HK-2 (cell line): ENCODE results near the gene SLAMF6.
"Not testable (repeated sequence)": the region's sequence is repeated elsewhere in the genome, so short reads cannot be mapped to it uniquely, and the experiment has no call there.

Experiments used
- DNase-seq: peaks from one replicate; pipeline ENCODE4 v3.0.0-alpha.2; 2018; ENCODE audit not compliant: unreplicated experiment

Gene SLAMF6

GRCh38 chr1:160542303-160542945, 19.4 kb upstream of the SLAMF6 start:
- DNase-seq, result no peak

GRCh38 chr1:160541622-160542302, 18.7 kb upstream of the SLAMF6 start:
- DNase-seq, result no peak

GRCh38 chr1:160540859-160541233, 17.8 kb upstream of the SLAMF6 start:
- no peak for DNase-seq

GRCh38 chr1:160539990-160540858, 17.2 kb upstream of the SLAMF6 start:
- DNase-seq, result no peak

- no peak for DNase-seq
Measured at GRCh38 chr1:160539684-160539989, 16.6 kb upstream of the SLAMF6 start.

- DNase-seq, result no peak
Measured at GRCh38 chr1:160538985-160539651, 16.1 kb upstream of the SLAMF6 start.

- DNase-seq, result no peak
Measured at GRCh38 chr1:160537714-160538665, 14.9 kb upstream of the SLAMF6 start.

GRCh38 chr1:160534823-160535605, 12.0 kb upstream of the SLAMF6 start:
- DNase-seq, result no peak

- DNase-seq, result not testable (repeated sequence)
Measured at GRCh38 chr1:160532557-160532813, 9.4 kb upstream of the SLAMF6 start.

- not testable (repeated sequence) for DNase-seq
Measured at GRCh38 chr1:160531809-160532556, 8.9 kb upstream of the SLAMF6 start.

GRCh38 chr1:160529401-160529952, 6.4 kb upstream of the SLAMF6 start:
- DNase-seq, result not testable (repeated sequence)

GRCh38 chr1:160523789-160524188, 734 bp upstream of the SLAMF6 start:
- DNase-seq, result not testable (repeated sequence)

GRCh38 chr1:160522136-160522535, 919 bp downstream of the SLAMF6 start:
- DNase-seq, result no peak

GRCh38 chr1:160521554-160521953, 1.5 kb downstream of the SLAMF6 start:
- DNase-seq, result no peak

GRCh38 chr1:160520999-160521398, 2.1 kb downstream of the SLAMF6 start:
- DNase-seq, result no peak

- no peak for DNase-seq
Measured at GRCh38 chr1:160520582-160520981, 2.5 kb downstream of the SLAMF6 start.

- DNase-seq, result no peak
Measured at GRCh38 chr1:160519642-160520435, 3.2 kb downstream of the SLAMF6 start.

- DNase-seq, result not testable (repeated sequence)
Measured at GRCh38 chr1:160517519-160517918, 5.5 kb downstream of the SLAMF6 start.

- not testable (repeated sequence) for DNase-seq
Measured at GRCh38 chr1:160515908-160516307, 7.1 kb downstream of the SLAMF6 start.
